H1 (cell line): ENCODE measurements around the gene MAP2K2. TPM values are rescaled to one million over a fixed set of nuclear protein-coding genes. Genes with fewer than 3 reads are reported as not detected.

Source experiments
- CTCF ChIA-PET: fragments of 300-600 bp; sonication (Branson Sonifier 250); formaldehyde crosslinking; loops from one replicate; lab custom pipeline; 2021; ENCODE audit not compliant: partially characterized antibody; lab: Charles Lee
- POLR2A ChIA-PET: fragments of 300-600 bp; sonication (Branson Sonifier 250); formaldehyde crosslinking; loops from one replicate; lab custom pipeline; 2021; ENCODE audit warnings: inconsistent platforms; ENCODE audit not compliant: partially characterized antibody; lab: Charles Lee
- DNase-seq, 2 experiments: peaks; one replicate each; pipeline versions ENCODE4 v3.0.0 to v3.0.0-alpha.2; 2010 to 2022; ENCODE audit warnings: low spot score in 2 of 2, low read depth in 1 of 2, mixed read lengths in 1 of 2
- FAIRE-seq: peaks from 2 replicates; lab custom pipeline; 2011; peaks lifted over from hg19 to GRCh38; lab: Jason Lieb, UNC
- H2AFZ ChIP-seq: 2 replicates; pipeline ENCODE4 v1.8.1; 2012; ENCODE audit warnings: low read length, inconsistent platforms
- H2AK5ac ChIP-seq: 2 replicates; pipeline ENCODE4 v1.6.1; 2013; ENCODE audit warnings: low read depth, low read length
- H2BK120ac ChIP-seq: replicated peaks from 2 replicates; pipeline ENCODE3; 2013; ENCODE audit warnings: low read depth, low read length, inconsistent platforms
- H2BK12ac ChIP-seq: 2 replicates; pipeline ENCODE4 v1.6.1; 2013; ENCODE audit warnings: low read depth, low read length
- H2BK15ac ChIP-seq: 2 replicates; pipeline ENCODE4 v1.6.1; 2013; ENCODE audit warnings: low read length
- H2BK20ac ChIP-seq: 2 replicates; pipeline ENCODE4 v1.6.1; 2013; ENCODE audit warnings: low read length
- H2BK5ac ChIP-seq: 2 replicates; pipeline ENCODE4 v1.6.1; 2013; ENCODE audit warnings: low read depth, low read length
- H3K14ac ChIP-seq: 2 replicates; pipeline ENCODE4 v1.6.1; 2013; ENCODE audit warnings: inconsistent platforms; ENCODE audit not compliant: insufficient read length
- H3K18ac ChIP-seq: 2 replicates; pipeline ENCODE4 v1.6.1; 2013; ENCODE audit warnings: low read length; ENCODE audit errors: extremely low read depth
- H3K23ac ChIP-seq: 2 replicates; pipeline ENCODE4 v1.6.1; 2013; ENCODE audit warnings: inconsistent platforms; ENCODE audit not compliant: insufficient read length
- H3K23me2 ChIP-seq: 2 replicates; pipeline ENCODE4 v1.6.1; 2013; ENCODE audit warnings: low read depth, low read length
- H3K27ac ChIP-seq: 2 replicates; pipeline ENCODE4 v1.6.1; 2011; ENCODE audit warnings: low read depth, low read length, inconsistent platforms
- H3K27me3 ChIP-seq, 4 experiments: replicated peaks in 1 of 4; 1 replicate in 1 of 4; 2 replicates in 3 of 4; pipeline versions ENCODE4 v1.6.1 to v1.8.1; 2011 to 2013; ENCODE audit warnings: low read length in 3 of 4, mild to moderate bottlenecking in 3 of 4, inconsistent platforms in 2 of 4, mixed read lengths in 2 of 4, moderate library complexity in 1 of 4; ENCODE audit not compliant: control insufficient read depth in 3 of 4, insufficient read depth in 3 of 4; ENCODE audit errors: extremely low read depth in 1 of 4
- H3K36me3 ChIP-seq, 4 experiments: 2 replicates each; pipeline versions ENCODE4 v1.6.1 to v1.8.1; 2011 to 2013; ENCODE audit warnings: mild to moderate bottlenecking in 4 of 4, low read length in 3 of 4, moderate library complexity in 2 of 4, control low read depth in 1 of 4, inconsistent platforms in 1 of 4; ENCODE audit not compliant: insufficient read depth in 4 of 4, control insufficient read depth in 2 of 4
- H3K4ac ChIP-seq: replicated peaks from 2 replicates; pipeline ENCODE3; 2013; ENCODE audit warnings: low read length, low read depth, mixed read lengths, inconsistent platforms; ENCODE audit not compliant: insufficient read length
- H3K4me1 ChIP-seq, 4 experiments: replicated peaks in 1 of 4; 1 replicate in 1 of 4; 2 replicates in 3 of 4; pipeline versions ENCODE4 v1.6.1 to v1.8.1; 2011 to 2013; ENCODE audit warnings: low read length in 3 of 4, inconsistent platforms in 2 of 4, mixed read lengths in 1 of 4; ENCODE audit not compliant: insufficient read depth in 4 of 4, control insufficient read depth in 3 of 4
- H3K4me2 ChIP-seq, 2 experiments: 2 replicates each; pipeline versions ENCODE4 v1.6.1 to v1.8.1; 2011 to 2013; ENCODE audit warnings: low read depth in 2 of 2, low read length in 2 of 2, control low read depth in 1 of 2, inconsistent platforms in 1 of 2, mild to moderate bottlenecking in 1 of 2; ENCODE audit not compliant: insufficient read depth in 1 of 2
- H3K4me3 ChIP-seq, 4 experiments: fragments of 200-600, 300-600 bp in 1 of 4; sonication (generic), shearing (Covaris generic), sonication (Bioruptor Twin) in 1 of 4; 2 replicates each; pipeline versions ENCODE4 v1.5.1 to v1.8.1; 2011 to 2016; ENCODE audit warnings: low read length in 4 of 4, low read depth in 3 of 4, control low read depth in 2 of 4, inconsistent platforms in 2 of 4, mild to moderate bottlenecking in 2 of 4, mixed read lengths in 1 of 4, moderate library complexity in 1 of 4; ENCODE audit not compliant: insufficient read depth in 2 of 4; ENCODE audit errors: extremely low read depth in 1 of 4
- H3K56ac ChIP-seq: replicated peaks from 2 replicates; pipeline ENCODE3; 2013; ENCODE audit warnings: low read depth, mild to moderate bottlenecking, mixed read lengths, low read length, inconsistent platforms; ENCODE audit not compliant: insufficient read length
- H3K79me1 ChIP-seq: 2 replicates; pipeline ENCODE4 v1.6.1; 2013; ENCODE audit warnings: low read depth, low read length, control low read depth
- H3K79me2 ChIP-seq, 2 experiments: 2 replicates each; pipeline versions ENCODE4 v1.6.1 to v1.8.1; 2012 to 2013; ENCODE audit warnings: low read length in 2 of 2, mild to moderate bottlenecking in 2 of 2, inconsistent platforms in 1 of 2; ENCODE audit not compliant: insufficient read depth in 2 of 2, control insufficient read depth in 1 of 2
- H3K9ac ChIP-seq, 4 experiments: replicated peaks in 1 of 4; 1 replicate in 1 of 4; 2 replicates in 3 of 4; pipeline versions ENCODE4 v1.6.1 to v1.8.1; 2011 to 2013; ENCODE audit warnings: low read depth in 3 of 4, low read length in 3 of 4, control low read depth in 2 of 4, mild to moderate bottlenecking in 2 of 4, moderate library complexity in 2 of 4, inconsistent platforms in 1 of 4; ENCODE audit errors: extremely low read depth in 1 of 4
- H3K9me3 ChIP-seq, 2 experiments: 2 replicates each; pipeline versions ENCODE4 v1.6.1 to v1.8.1; 2012 to 2013; ENCODE audit warnings: mild to moderate bottlenecking in 2 of 2, moderate library complexity in 2 of 2, control low read depth in 1 of 2, inconsistent platforms in 1 of 2, low read depth in 1 of 2, low read length in 1 of 2, mixed read lengths in 1 of 2; ENCODE audit not compliant: insufficient read depth in 2 of 2
- H4K20me1 ChIP-seq, 2 experiments: replicated peaks in 1 of 2; 2 replicates each; pipeline versions ENCODE3 to v1.8.1; 2011 to 2013; ENCODE audit warnings: inconsistent platforms in 2 of 2, low read length in 2 of 2, mild to moderate bottlenecking in 1 of 2; ENCODE audit not compliant: insufficient read depth in 2 of 2, control insufficient read depth in 1 of 2
- H4K5ac ChIP-seq: 2 replicates; pipeline ENCODE4 v1.6.1; 2013; ENCODE audit warnings: low read length, low read depth, mixed read lengths, inconsistent platforms; ENCODE audit not compliant: insufficient read length
- H4K8ac ChIP-seq: 2 replicates; pipeline ENCODE4 v1.8.0; 2013; ENCODE audit warnings: mild to moderate bottlenecking, moderate library complexity, low read length, inconsistent platforms; ENCODE audit not compliant: insufficient read depth; ENCODE audit errors: extremely low read depth
- H4K91ac ChIP-seq: replicated peaks from 2 replicates; pipeline ENCODE3; 2013; ENCODE audit warnings: low read length, mixed read lengths, inconsistent platforms; ENCODE audit not compliant: insufficient read length
- ASH2L ChIP-seq: fragments of 200-600, 300-600 bp; sonication (generic); IDR thresholded peaks from one replicate; pipeline ENCODE4 v1.7.1; 2017; ENCODE audit warnings: low read length
- CHD2 ChIP-seq: IDR thresholded peaks from 2 replicates; pipeline ENCODE4 v1.6.1; 2012; ENCODE audit warnings: low read length, improper control_type of control experiment
- CREB1 ChIP-seq: IDR thresholded peaks from 2 replicates; pipeline ENCODE4 v1.6.1; 2012; ENCODE audit warnings: inconsistent platforms
- EGR1 ChIP-seq: IDR thresholded peaks from 2 replicates; pipeline ENCODE4 v1.6.1; 2011; ENCODE audit warnings: low read depth, low read length, borderline replicate concordance
- EP300 ChIP-seq, 2 experiments: IDR thresholded peaks; 1 replicate in 1 of 2; 2 replicates in 1 of 2; pipeline ENCODE4 v1.6.1; 2011 to 2012; ENCODE audit warnings: low read depth in 2 of 2, low read length in 2 of 2, mild to moderate bottlenecking in 2 of 2, borderline replicate concordance in 1 of 2, inconsistent platforms in 1 of 2, moderate library complexity in 1 of 2
- FOSL1 ChIP-seq: IDR thresholded peaks from 2 replicates; pipeline ENCODE4 v1.6.1; 2011; ENCODE audit warnings: mild to moderate bottlenecking, low read depth, low read length, moderate library complexity; ENCODE audit not compliant: insufficient read depth
- MAX ChIP-seq: IDR thresholded peaks from 2 replicates; pipeline ENCODE4 v1.6.1; 2012; ENCODE audit warnings: inconsistent platforms
- PHF8 ChIP-seq: fragments of 200-600 bp; sonication (generic); conservative IDR thresholded peaks from 2 replicates; pipeline ENCODE4 v1.7.1; 2012; ENCODE audit warnings: low read depth, mild to moderate bottlenecking, inconsistent platforms, low read length, moderate library complexity
- RNF2 ChIP-seq: fragments of 200-900, 300-1000 bp; sonication (generic); IDR thresholded peaks from 2 replicates; pipeline ENCODE4 v1.7.1; 2016; ENCODE audit warnings: borderline replicate concordance, low read depth, mild to moderate bottlenecking, antibody characterized with exemption, low read length; ENCODE audit not compliant: poor library complexity, severe bottlenecking; ENCODE audit errors: missing control alignments
- TAF7 ChIP-seq: optimal IDR thresholded peaks from 2 replicates; pipeline ENCODE3; 2011; ENCODE audit warnings: low read depth, mild to moderate bottlenecking, inconsistent platforms, low read length, moderate library complexity, borderline replicate concordance
- WGBS, 2 experiments: shearing (Covaris generic) in 1 of 2; methylation state at CpG; one replicate each; pipeline versions ENCODE4 v1.1.6 to v1.1.7; 2013 to 2015; ENCODE audit warnings: low lambda C conversion rate in 2 of 2, mixed read lengths in 2 of 2, inconsistent platforms in 1 of 2, low coverage in 1 of 2, missing lambda C conversion rate in 1 of 2; ENCODE audit not compliant: insufficient replicate concordance in 2 of 2, insufficient coverage in 1 of 2, insufficient read length in 1 of 2; ENCODE audit errors: extremely low coverage in 1 of 2, missing lambda C conversion rate in 1 of 2; 5-methylcytosine and 5-hydroxymethylcytosine counted together
- polyA plus RNA-seq, 7 experiments: library from polyadenylated mRNA; depleted of rRNA in 3 of 7; stranded (reverse) in 5 of 7; unstranded in 2 of 7; fragments of >200 nt in 5 of 7; fragments of 200-250 nt in 2 of 7; gene quantifications; 1 replicate in 5 of 7; 2 replicates in 1 of 7; 4 replicates in 1 of 7; pipeline versions ENCODE4 v1.2.1 to v1.2.3, GENCODE V29; 2011 to 2013; ENCODE audit warnings: missing spikeins in 2 of 7, mixed read lengths in 2 of 7
- total RNA-seq: library from RNA; stranded (reverse); fragmentation: NEBNext Ultra II Directional; extraction: Animal tissue kit (Norgen Biotek cat#: 25700); gene quantifications from 2 replicates; pipeline ENCODE4 v1.2.1, GENCODE V29; 2021
- TF ChIP-seq, protein P1 (sequence below): IDR thresholded peaks from 2 replicates; pipeline ENCODE4 v1.6.1; 2012; ENCODE audit warnings: inconsistent platforms

Gene MAP2K2
- total and polyA plus RNA-seq, 2 of the 8 experiments (the other 6 are each of a cell fraction or from before 2014, with no cell fraction given): 111 to 162 TPM

DNA sequence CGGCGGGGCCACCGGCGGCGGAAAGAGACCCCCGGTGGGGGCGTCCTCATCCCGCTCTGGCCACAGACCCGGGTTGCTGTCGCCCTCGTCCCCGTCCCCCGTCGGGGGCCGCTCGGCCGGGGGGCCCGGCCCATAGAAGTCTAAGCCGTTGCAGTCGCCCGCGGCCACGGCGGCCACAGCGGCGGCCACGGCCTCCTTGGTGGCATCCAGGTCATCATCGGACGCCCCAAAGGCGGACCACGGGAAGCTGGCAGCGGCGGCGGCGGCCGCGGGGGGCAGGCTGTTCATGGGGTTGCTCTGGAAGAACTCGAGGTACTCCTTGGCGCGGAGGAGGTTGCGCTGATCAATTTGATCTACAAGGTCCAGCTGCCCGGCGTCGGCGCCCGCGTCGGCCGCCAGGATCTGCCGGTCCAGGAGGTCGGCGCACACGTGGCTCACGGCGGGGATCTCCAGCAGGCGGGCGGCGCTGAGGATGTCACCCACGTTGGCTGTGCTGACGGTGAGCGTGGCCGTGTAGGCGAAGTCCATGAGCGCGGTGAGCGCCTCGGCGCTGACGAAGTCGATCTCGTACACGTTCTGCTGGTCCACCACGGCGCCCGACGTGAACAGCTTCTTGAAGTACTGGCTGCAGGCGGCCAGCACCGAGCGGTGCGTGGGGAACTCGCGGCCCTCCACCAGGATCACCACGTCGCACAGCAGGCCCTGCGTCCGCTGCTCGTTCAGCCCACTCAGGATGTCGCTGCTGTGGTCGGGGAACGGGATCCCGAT lies 69.3 kb downstream of the MAP2K2 start:
- H3K36me3 ChIP-seq: peaks cover 2 to 24% (median 13%) of the 10 kb centered on the region in 4 experiments
- H3K79me2 ChIP-seq: peaks cover 3 to 65% of the 10 kb centered on the region in 2 experiments; a peak in 2 of 4 replicates
- no peak overlapping the region for H2AK5ac ChIP-seq
- H3K4ac ChIP-seq: no peak overlapping the region
- no peak overlapping the region for H2BK20ac ChIP-seq
- H3K23ac ChIP-seq: no peak overlapping the region
- H3K4me2 ChIP-seq: no peak overlapping the region
- peaks cover 26% of the 10 kb centered on the region for H3K79me1 ChIP-seq
- CTCF ChIA-PET: no interaction called here
- no peak overlapping the region for H3K18ac ChIP-seq
- H3K4me1 ChIP-seq: peaks cover 0 to 10% (median 4%) of the 10 kb centered on the region in 4 experiments; a peak in 3 of 7 replicates
- DNase-seq (no peak), FAIRE-seq (no peak)
- H2BK15ac ChIP-seq: no peak overlapping the region
- H4K91ac ChIP-seq: no peak overlapping the region
- H3K9me3 ChIP-seq: no peaks in the 10 kb centered on the region
- no peak overlapping the region for H2BK12ac ChIP-seq
- H3K14ac ChIP-seq: no peak overlapping the region
- no peak overlapping the region for H2AFZ ChIP-seq
- H3K4me3 ChIP-seq: no peak overlapping the region
- no peak overlapping the region for H3K27ac ChIP-seq
- H3K56ac ChIP-seq: no peak overlapping the region
- no peaks in the 10 kb centered on the region for H3K27me3 ChIP-seq
- no peak overlapping the region for H2BK120ac ChIP-seq
- H4K5ac ChIP-seq: no peak overlapping the region
- WGBS, 2 experiments: 96% methylated on average over 39 of the region's 91 CpGs; no CpG with 5 or more reads in 1 of the 2 experiments
- H4K8ac ChIP-seq: no peak overlapping the region; the same call in 1 of the 2 replicates
- H3K23me2 ChIP-seq: 0 out of 2 replicates have a peak, but pooled peaks cover 3% of the 10 kb centered on the region
- H4K20me1 ChIP-seq: peaks cover 36 to 46% of the 10 kb centered on the region in 2 experiments
- H3K9ac ChIP-seq: no peak overlapping the region
- POLR2A ChIA-PET: interaction anchor here (0.6 to 1.9 kb wide), 5 partner anchors 9 to 294 kb away, joined by 3 to 5 read pairs (median 3); no protein-coding TSS in a partner anchor
- H2BK5ac ChIP-seq: no peak overlapping the region
- TF ChIP-seq ASH2L (no peak), CREB1 (no peak), PHF8 (no peak), FOSL1 (no peak), TAF7 (no peak), EGR1 (no peak), MAX (no peak), EP300 (IDR thresholded peaks at IDR 0.05; ENCODE audit: borderline replicate concordance in 1 of 2, low read depth in 2 of 2, low read length in 2 of 2) (no peak), CHD2 (no peak), RNF2 (no peak)
- TF ChIP-seq, protein P1, sequence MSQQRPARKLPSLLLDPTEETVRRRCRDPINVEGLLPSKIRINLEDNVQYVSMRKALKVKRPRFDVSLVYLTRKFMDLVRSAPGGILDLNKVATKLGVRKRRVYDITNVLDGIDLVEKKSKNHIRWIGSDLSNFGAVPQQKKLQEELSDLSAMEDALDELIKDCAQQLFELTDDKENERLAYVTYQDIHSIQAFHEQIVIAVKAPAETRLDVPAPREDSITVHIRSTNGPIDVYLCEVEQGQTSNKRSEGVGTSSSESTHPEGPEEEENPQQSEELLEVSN: no peak
